ENCODE results near the gene SCN3B. TPM values are rescaled to one million over a fixed set of nuclear protein-coding genes. Genes with fewer than 3 reads are reported as not detected.

The SCN3B gene
- total RNA-seq, 6 donors from 2014 or later, result 0.46 to 2.7 (median 1.4) TPM; not detected in 2

GRCh38 chr11:123690485-123690884 lies 36.1 kb upstream of the SCN3B start:
- no peak for ATAC-seq (ENCODE audit: low FRiP score in 2 of 2)
- H3K27ac ChIP-seq, result no peak overlapping the region

GRCh38 chr11:123684601-123685000 lies 30.2 kb upstream of the SCN3B start:
- H3K27ac ChIP-seq, result no peak overlapping the region
- no peaks in the 10 kb centered on the region for H3K36me3 ChIP-seq
- H3K9me3 ChIP-seq, result no peaks in the 10 kb centered on the region
- H3K27me3 ChIP-seq, result no peaks in the 10 kb centered on the region
- TF ChIP-seq POLR2A (IDR thresholded peaks at IDR 0.05) (no peak), POLR2AphosphoS5 (IDR thresholded peaks at IDR 0.05) (no peak), CTCF (IDR thresholded peaks at IDR 0.05) (no peak), EP300 (IDR thresholded peaks at IDR 0.05) (no peak)
- ATAC-seq (ENCODE audit: low FRiP score in 2 of 2) (no peak), DNase-seq (no peak)
- H3K4me1 ChIP-seq, result no peaks in the 10 kb centered on the region
- WGBS, 2 donors, result 95% methylated on average over 6 of the region's 6 CpGs
- no peak overlapping the region for H3K4me3 ChIP-seq

More at GRCh38 chr11:123690485-123690884, 36.1 kb upstream of the SCN3B start:
- Histone ChIP-seq H3K9me3 (no peaks in the 10 kb centered on the region), H3K27me3 (no peaks in the 10 kb centered on the region), H3K36me3 (no peaks in the 10 kb centered on the region), H3K4me1 (no peaks in the 10 kb centered on the region), H3K4me3 (no peak overlapping the region)
- no peak for TF ChIP-seq POLR2AphosphoS5 (IDR thresholded peaks at IDR 0.05)
- TF ChIP-seq CTCF (IDR thresholded peaks at IDR 0.05), result no peak
- no peak for DNase-seq
- WGBS, 2 donors, result 80% methylated on average over 3 of the region's 3 CpGs

- H3K36me3 ChIP-seq, result no peaks in the 10 kb centered on the region
- ATAC-seq (ENCODE audit: low FRiP score in 2 of 2), result peak in 1 of 2 donors; percentile 26
- H3K9me3 ChIP-seq, result no peaks in the 10 kb centered on the region
- no peak for DNase-seq
- H3K27ac ChIP-seq, result no peak overlapping the region
- H3K27me3 ChIP-seq, result no peaks in the 10 kb centered on the region
- no peaks in the 10 kb centered on the region for H3K4me1 ChIP-seq
- no peak overlapping the region for H3K4me3 ChIP-seq
- 57 to 59% methylated on average over 8 of the region's 8 CpGs for WGBS, 2 donors
- TF ChIP-seq POLR2AphosphoS5 (IDR thresholded peaks at IDR 0.05) (no peak), CTCF (IDR thresholded peaks at IDR 0.05) (no peak)
These were observed 29.2 kb upstream of the SCN3B start for GRCh38 chr11:123683428-123684170.

GRCh38 chr11:123682696-123683410 lies 28.4 kb upstream of the SCN3B start:
- 31 to 48% methylated on average over 5 of the region's 5 CpGs for WGBS, 2 donors
- no peak for TF ChIP-seq POLR2A (IDR thresholded peaks at IDR 0.05)
- TF ChIP-seq EP300 (IDR thresholded peaks at IDR 0.05), result no peak
- no peak for TF ChIP-seq CTCF (IDR thresholded peaks at IDR 0.05)
- no peak for TF ChIP-seq POLR2AphosphoS5 (IDR thresholded peaks at IDR 0.05)
- Histone ChIP-seq H3K27me3 (no peaks in the 10 kb centered on the region), H3K4me1 (no peaks in the 10 kb centered on the region), H3K4me3 (no peak overlapping the region), H3K9me3 (no peaks in the 10 kb centered on the region), H3K36me3 (no peaks in the 10 kb centered on the region), H3K27ac (no peak overlapping the region)
- ATAC-seq (ENCODE audit: low FRiP score in 2 of 2) (no peak), DNase-seq (no peak)

Measured in upper lobe of left lung (tissue), 6 donors.